Naive thymus-derived CD4-positive, alpha-beta T cell (primary cell): Measurements from ENCODE around the gene SMYD2. TPM values are rescaled to one million over a fixed set of nuclear protein-coding genes. Genes with fewer than 3 reads are reported as not detected.
A peak's percentile ranks its signal among the peaks of the same experiment; 100 is the strongest.

Source experiments
- ATAC-seq: fragments of 150-1000 bp; cut with Tn5 transposase; 2 replicates; pipeline ENCODE4 v1.10.0; 2021; ENCODE audit warnings: mild to moderate bottlenecking, moderate library complexity
- CTCF ChIA-PET: fragments of 350-600 bp; sonication (Branson Sonifier 250); formaldehyde crosslinking; loops from one replicate; lab custom pipeline; 2021; ENCODE audit warnings: antibody characterized with exemption; lab: Charles Lee
- POLR2A ChIA-PET: fragments of 350-600 bp; sonication (Branson Sonifier 250); formaldehyde crosslinking; loops from one replicate; lab custom pipeline; 2021; ENCODE audit warnings: antibody characterized with exemption, inconsistent platforms; lab: Charles Lee
- DNase-seq, 9 donors: peaks; one replicate each; pipeline versions ENCODE4 v3.0.0 to v3.0.0-alpha.2; 2020 to 2022; ENCODE audit warnings: mixed read lengths in 1 of 9
- H3K27ac ChIP-seq: one replicate; pipeline ENCODE4 v1.7.0; 2013; ENCODE audit warnings: mild to moderate bottlenecking, low read depth, low read length, moderate library complexity
- H3K27me3 ChIP-seq, 2 donors: one replicate each; pipeline ENCODE4 v1.7.0; 2013; ENCODE audit warnings: low read length in 2 of 2, mild to moderate bottlenecking in 2 of 2, moderate library complexity in 2 of 2; ENCODE audit not compliant: control insufficient read depth in 2 of 2, insufficient read depth in 2 of 2
- H3K36me3 ChIP-seq, 3 experiments: 1 replicate in 2 of 3; 2 replicates in 1 of 3; pipeline ENCODE4 v1.7.0; 2013; ENCODE audit warnings: low read length in 3 of 3, mild to moderate bottlenecking in 3 of 3, moderate library complexity in 1 of 3; ENCODE audit not compliant: insufficient read depth in 3 of 3, control insufficient read depth in 2 of 3
- H3K4me1 ChIP-seq, 2 donors: one replicate each; pipeline ENCODE4 v1.7.0; 2013; ENCODE audit warnings: low read length in 2 of 2, mild to moderate bottlenecking in 2 of 2, moderate library complexity in 1 of 2; ENCODE audit not compliant: control insufficient read depth in 2 of 2, insufficient read depth in 2 of 2
- H3K4me3 ChIP-seq: 2 replicates; pipeline ENCODE4 v1.7.0; 2013; ENCODE audit warnings: mild to moderate bottlenecking, low read length
- H3K9me3 ChIP-seq, 3 experiments: 1 replicate in 2 of 3; 2 replicates in 1 of 3; pipeline ENCODE4 v1.7.0; 2013; ENCODE audit warnings: low read length in 3 of 3; ENCODE audit not compliant: control insufficient read depth in 2 of 3
- H3K27ac Mint-ChIP-seq, 9 donors: one replicate each; pipeline ENCODE4 v1.8.0; 2020 to 2022; ENCODE audit warnings: mixed read lengths in 9 of 9, mild to moderate bottlenecking in 8 of 9, moderate library complexity in 5 of 9, inconsistent platforms in 2 of 9
- H3K27me3 Mint-ChIP-seq, 5 donors: one replicate each; pipeline ENCODE4 v1.8.0; 2021 to 2022; ENCODE audit warnings: mixed read lengths in 5 of 5, mild to moderate bottlenecking in 1 of 5
- H3K36me3 Mint-ChIP-seq, 5 donors: one replicate each; pipeline ENCODE4 v1.8.0; 2020 to 2022; ENCODE audit warnings: mixed read lengths in 5 of 5, mild to moderate bottlenecking in 3 of 5, inconsistent platforms in 1 of 5
- H3K4me1 Mint-ChIP-seq, 7 donors: one replicate each; pipeline ENCODE4 v1.8.0; 2020 to 2022; ENCODE audit warnings: mixed read lengths in 7 of 7, mild to moderate bottlenecking in 3 of 7, inconsistent platforms in 1 of 7
- H3K4me3 Mint-ChIP-seq, 10 donors: one replicate each; pipeline ENCODE4 v1.8.0; 2020 to 2022; ENCODE audit warnings: mild to moderate bottlenecking in 10 of 10, mixed read lengths in 10 of 10, moderate library complexity in 6 of 10, inconsistent platforms in 2 of 10
- H3K9me3 Mint-ChIP-seq, 11 donors: one replicate each; pipeline ENCODE4 v1.8.0; 2020 to 2022; ENCODE audit warnings: mixed read lengths in 11 of 11, mild to moderate bottlenecking in 4 of 11, inconsistent platforms in 1 of 11, moderate library complexity in 1 of 11
- intact Hi-C, 2 donors: fragments of 100-400 bp; cut with micrococcal nuclease; formaldehyde crosslinking; loops; one replicate each; pipeline ENCODE4 v1.15.1; 2023
- polyA plus RNA-seq, 2 donors: library from polyadenylated mRNA; unstranded; fragments of 300-500 nt; fragmentation: Illumina TruSeq; gene quantifications; one replicate each; pipeline ENCODE4 v1.2.3, GENCODE V29; 2021
- total RNA-seq, 6 experiments: library from RNA in 5 of 6; stranded (reverse) in 5 of 6; gene quantifications; 1 replicate in 5 of 6; 2 replicates in 1 of 6; pipeline ENCODE4 v1.2.3 and lab custom pipeline; 2021 to 2026

SMYD2 gene
- total and polyA plus RNA-seq, 7 experiments from 2014 or later: 24.3 to 55.0 (median 34.7) TPM

DNA sequence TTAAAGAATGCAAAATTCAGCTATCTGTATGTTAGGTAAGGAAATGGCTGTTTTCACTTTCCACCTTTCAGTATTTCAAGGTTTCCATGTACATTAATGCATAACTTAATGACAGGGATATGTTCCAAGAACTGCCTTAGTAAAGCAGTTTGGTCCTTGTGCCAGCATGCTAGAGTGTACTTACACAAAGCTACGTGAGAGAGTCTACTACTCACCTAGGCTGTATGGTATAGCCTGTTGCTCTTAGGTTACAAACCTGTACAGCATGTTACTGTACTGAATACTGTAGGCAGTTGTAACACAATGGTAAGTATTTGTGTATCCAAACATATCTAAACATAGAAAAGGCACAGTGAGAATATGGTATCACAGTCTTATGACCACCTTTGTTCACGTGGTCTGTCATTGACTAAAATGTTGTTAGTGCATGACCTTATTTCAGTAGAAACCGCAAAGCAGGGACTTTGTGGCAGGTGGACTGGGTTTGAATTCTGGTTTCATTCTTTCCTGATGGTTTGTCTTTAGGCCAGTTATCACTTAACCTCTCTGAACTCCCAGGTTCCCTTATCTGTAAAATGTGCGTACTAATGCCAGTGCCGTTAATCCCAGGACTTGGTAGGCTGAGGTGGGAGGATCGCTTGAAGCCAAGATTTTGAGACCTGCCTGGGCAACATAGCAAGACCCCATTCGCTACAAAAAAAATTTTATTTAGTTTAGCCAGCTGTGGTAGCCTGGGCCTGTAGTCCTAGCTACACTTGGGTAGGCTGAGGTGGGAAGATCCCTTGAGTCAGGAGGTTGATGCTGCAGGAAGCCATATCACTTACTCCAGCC is 4.9 kb downstream of the SMYD2 start:
- Histone ChIP-seq H3K27me3 (no peaks in the 10 kb centered on the region), H3K27ac (no peak overlapping the region), H3K4me1 (peaks cover 27 to 30% of the 10 kb centered on the region in 2 donors), H3K36me3 (no peaks in the 10 kb centered on the region), H3K4me3 (no peak overlapping the region), H3K9me3 (no peaks in the 10 kb centered on the region)
- Mint-ChIP-seq H3K27ac (peak overlapping the region in 1 of 9 donors; percentile 30), H3K4me3 (no peak overlapping the region), H3K9me3 (peaks cover 0 to 8% (median 4%) of the 10 kb centered on the region in 11 donors), H3K4me1 (peaks cover 37 to 68% (median 52%) of the 10 kb centered on the region in 7 donors), H3K27me3 (no peaks in the 10 kb centered on the region), H3K36me3 (peaks cover 9 to 32% (median 28%) of the 10 kb centered on the region in 5 donors)
- intact Hi-C loops: loop anchor here in 1 of 2 donors (10.0 kb wide), 2 partner anchors 301 to 2001 kb away; partner anchors contain the start of genes PPP2R5A and PROX1
- ChIA-PET POLR2A (no interaction called here), CTCF (interaction anchor here (1.4 kb wide), 1 partner anchor 27 kb away, joined by 3 read pairs; no protein-coding TSS in a partner anchor)
- DNase-seq (no peak), ATAC-seq (no peak)

DNA sequence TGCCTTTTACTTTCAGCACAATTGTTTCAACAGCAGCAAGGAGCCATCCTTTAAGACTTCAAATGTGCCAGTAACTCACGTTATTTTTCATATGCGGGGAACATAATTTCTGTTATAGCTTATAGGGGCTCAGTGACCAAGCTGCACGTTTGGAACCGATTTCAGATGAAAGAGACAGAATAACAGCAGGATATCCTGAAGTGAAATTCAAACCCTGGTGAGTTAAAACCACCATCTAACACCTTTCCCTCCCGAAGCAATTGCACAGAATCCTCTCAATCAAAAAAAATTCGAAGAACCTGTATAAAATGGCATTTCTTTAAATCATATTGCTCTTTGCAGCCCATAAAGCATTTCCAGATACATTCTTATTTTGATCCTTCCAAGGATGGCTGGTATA is 6.9 kb downstream of the SMYD2 start:
- Mint-ChIP-seq H3K27me3 (no peaks in the 10 kb centered on the region), H3K4me1 (peaks cover 30 to 64% (median 44%) of the 10 kb centered on the region in 7 donors), H3K9me3 (peaks cover 0 to 8% (median 4%) of the 10 kb centered on the region in 11 donors), H3K27ac (peak overlapping the region in 1 of 9 donors; percentile 19), H3K4me3 (peak overlapping the region in 4 of 10 donors; percentile 16 to 29 (median 22)), H3K36me3 (peaks cover 12 to 39% (median 36%) of the 10 kb centered on the region in 5 donors)
- H3K4me3 ChIP-seq: no peak overlapping the region
- POLR2A ChIA-PET: no interaction called here
- H3K27ac ChIP-seq: no peak overlapping the region
- intact Hi-C loops: loop anchor here in 1 of 2 donors (10.0 kb wide), 2 partner anchors 303 to 2003 kb away; partner anchors contain the start of genes PPP2R5A and PROX1
- no peaks in the 10 kb centered on the region for H3K36me3 ChIP-seq
- H3K4me1 ChIP-seq: peaks cover 15 to 17% of the 10 kb centered on the region in 2 donors
- CTCF ChIA-PET: no interaction called here
- no peak for DNase-seq
- H3K9me3 ChIP-seq: no peaks in the 10 kb centered on the region
- no peaks in the 10 kb centered on the region for H3K27me3 ChIP-seq
- no peak for ATAC-seq

DNA sequence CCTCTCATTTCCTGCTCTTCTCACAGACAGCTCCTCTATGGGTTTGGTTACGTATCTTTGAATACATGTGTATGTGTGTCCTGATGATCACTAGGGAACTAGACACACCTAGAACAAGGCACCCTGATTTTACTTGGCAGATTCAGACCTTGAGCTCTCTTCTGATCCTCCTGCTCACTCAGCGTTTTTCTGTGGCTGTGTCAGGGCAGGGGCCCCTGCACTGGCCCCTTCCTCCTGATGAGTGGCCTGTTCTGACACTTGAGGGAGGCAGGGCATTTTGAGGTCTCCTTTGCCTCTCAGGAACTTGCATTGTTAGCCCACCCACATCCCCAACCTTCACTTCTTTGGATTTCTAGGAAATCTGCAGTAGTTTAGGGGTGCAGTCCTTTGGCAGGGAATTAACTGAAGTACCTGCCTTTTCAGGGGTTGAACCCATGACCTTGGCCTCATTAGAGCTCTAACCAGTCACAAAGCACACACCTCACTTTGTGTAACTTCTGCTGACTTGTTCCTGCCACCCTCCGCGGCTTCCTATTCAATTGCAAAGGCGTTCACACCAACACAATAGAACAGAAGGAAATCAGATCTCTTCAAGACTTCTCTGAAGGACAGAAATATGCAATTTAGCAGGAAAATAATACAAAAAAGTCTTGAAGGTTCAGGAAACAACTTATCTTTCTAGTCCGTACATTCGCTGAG is 8.8 kb downstream of the SMYD2 start:
- Histone ChIP-seq H3K36me3 (no peaks in the 10 kb centered on the region), H3K4me1 (peaks cover 11 to 13% of the 10 kb centered on the region in 2 donors), H3K4me3 (no peak overlapping the region), H3K9me3 (no peaks in the 10 kb centered on the region), H3K27ac (no peak overlapping the region), H3K27me3 (no peaks in the 10 kb centered on the region)
- Mint-ChIP-seq H3K9me3 (peaks cover 0 to 8% (median 4%) of the 10 kb centered on the region in 11 donors), H3K27ac (no peak overlapping the region), H3K36me3 (peaks cover 12 to 39% (median 36%) of the 10 kb centered on the region in 5 donors), H3K27me3 (no peaks in the 10 kb centered on the region), H3K4me1 (peaks cover 21 to 56% (median 35%) of the 10 kb centered on the region in 7 donors), H3K4me3 (no peak overlapping the region)
- ATAC-seq (no peak), DNase-seq (no peak)
- ChIA-PET CTCF (interaction anchor here (0.6 to 1.4 kb wide), 2 partner anchors 11 to 28 kb away, joined by 3 read pairs; no protein-coding TSS in a partner anchor), POLR2A (no interaction called here)
- intact Hi-C loops: loop anchor here in 1 of 2 donors (10.0 kb wide), 2 partner anchors 305 to 2005 kb away; partner anchors contain the start of genes PPP2R5A and PROX1

DNA sequence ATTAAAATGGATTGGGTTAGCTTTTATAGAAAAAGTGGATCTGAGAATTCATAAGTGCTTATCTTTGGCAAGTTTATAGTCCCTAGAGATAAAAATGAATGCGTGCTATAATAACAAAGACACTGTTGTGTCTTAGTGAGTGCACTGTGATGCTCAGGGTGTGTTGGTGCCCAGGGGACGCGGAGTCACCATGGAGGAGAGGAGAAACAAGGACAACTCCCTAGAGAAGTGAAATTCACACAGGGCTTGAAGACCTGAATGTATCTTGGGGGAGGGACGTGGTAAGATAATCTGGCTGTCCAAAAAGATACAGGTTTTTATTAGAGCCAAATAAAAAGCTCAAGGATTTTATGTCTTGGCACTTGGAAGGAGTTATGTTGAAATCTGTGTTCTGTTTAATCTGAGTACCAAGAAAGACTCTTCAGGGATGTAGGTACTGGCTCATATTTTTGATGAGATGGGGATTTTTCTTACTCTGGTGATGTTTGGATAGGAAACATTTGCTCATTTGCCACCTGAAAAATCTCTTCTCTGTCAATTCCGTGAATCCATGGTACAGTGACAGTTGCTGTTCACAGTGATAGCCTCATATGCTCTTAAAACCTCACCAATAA is 9.6 kb downstream of the SMYD2 start:
- Histone ChIP-seq H3K4me3 (no peak overlapping the region), H3K27me3 (no peaks in the 10 kb centered on the region), H3K9me3 (no peaks in the 10 kb centered on the region), H3K4me1 (peaks cover 7 to 13% of the 10 kb centered on the region in 2 donors), H3K36me3 (no peaks in the 10 kb centered on the region), H3K27ac (no peak overlapping the region)
- Mint-ChIP-seq H3K4me3 (no peak overlapping the region), H3K4me1 (peaks cover 15 to 56% (median 33%) of the 10 kb centered on the region in 7 donors), H3K27ac (peak overlapping the region in 1 of 9 donors; percentile 17), H3K36me3 (peaks cover 12 to 39% (median 36%) of the 10 kb centered on the region in 5 donors), H3K9me3 (peaks cover 0 to 8% (median 4%) of the 10 kb centered on the region in 11 donors), H3K27me3 (no peaks in the 10 kb centered on the region)
- intact Hi-C loops: no loop called here
- DNase-seq (no peak), ATAC-seq (no peak)
- ChIA-PET CTCF (interaction anchor here (0.6 to 1.4 kb wide), 2 partner anchors 10 to 29 kb away, joined by 3 read pairs; no protein-coding TSS in a partner anchor), POLR2A (no interaction called here)

DNA sequence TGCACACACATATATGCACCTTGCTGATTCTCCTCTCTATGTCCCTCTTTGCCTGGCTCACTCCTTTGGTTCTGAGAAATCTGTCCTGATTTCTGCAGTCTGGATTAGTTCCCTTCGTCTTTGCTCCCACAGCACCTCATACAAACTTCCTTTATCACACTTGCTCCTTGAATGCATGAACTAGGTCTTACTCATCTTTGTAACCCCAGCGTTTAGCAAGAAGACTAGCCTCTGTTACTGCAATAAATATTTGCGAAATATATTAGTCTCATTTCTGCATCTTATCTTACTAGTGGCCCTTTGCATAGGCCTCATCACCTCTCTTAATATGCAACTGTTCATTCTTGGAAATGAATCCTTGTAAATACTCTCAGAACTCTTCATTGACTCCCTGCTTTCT is 11.4 kb downstream of the SMYD2 start:
- H3K4me3 ChIP-seq: no peak overlapping the region
- Mint-ChIP-seq H3K4me1 (peaks cover 13 to 65% (median 37%) of the 10 kb centered on the region in 7 donors), H3K4me3 (no peak overlapping the region), H3K27me3 (no peaks in the 10 kb centered on the region), H3K27ac (no peak overlapping the region), H3K9me3 (peaks cover 0 to 8% (median 4%) of the 10 kb centered on the region in 11 donors), H3K36me3 (peaks cover 12 to 41% (median 40%) of the 10 kb centered on the region in 5 donors)
- ATAC-seq: peak; percentile 54
- no peaks in the 10 kb centered on the region for H3K27me3 ChIP-seq
- DNase-seq: no peak
- H3K9me3 ChIP-seq: no peaks in the 10 kb centered on the region
- CTCF ChIA-PET: interaction anchor here (1.4 to 2.2 kb wide), 3 partner anchors 29 to 39 kb away, joined by 3 to 8 read pairs (median 5); no protein-coding TSS in a partner anchor
- intact Hi-C loops: no loop called here
- H3K4me1 ChIP-seq: peaks cover 0 to 11% of the 10 kb centered on the region in 2 donors
- POLR2A ChIA-PET: interaction anchor here (1.4 kb wide), 2 partner anchors 9 to 12 kb away, joined by 4 read pairs; no protein-coding TSS in a partner anchor
- no peak overlapping the region for H3K27ac ChIP-seq
- H3K36me3 ChIP-seq: no peaks in the 10 kb centered on the region

DNA sequence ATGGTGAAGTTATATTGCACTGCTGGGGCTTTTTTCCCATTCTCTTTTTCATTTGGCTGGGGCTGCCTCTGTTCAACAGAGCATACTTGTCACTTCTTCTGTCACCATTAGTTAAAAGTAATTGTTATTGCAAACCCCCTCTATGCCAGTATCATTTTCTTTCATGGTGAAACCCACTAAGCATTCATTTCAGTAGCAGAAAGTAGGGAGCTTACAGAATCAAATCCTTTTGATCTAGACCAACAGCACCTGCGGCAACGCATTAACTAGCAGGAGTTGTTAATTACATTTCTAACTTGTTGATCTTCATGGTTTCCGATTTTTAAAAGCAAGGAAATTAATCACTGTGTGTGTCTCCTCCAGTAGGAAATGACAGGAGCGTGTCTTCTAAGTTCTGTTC is 15.0 kb downstream of the SMYD2 start:
- no peaks in the 10 kb centered on the region for H3K36me3 ChIP-seq
- Mint-ChIP-seq H3K4me3 (no peak overlapping the region), H3K27me3 (no peaks in the 10 kb centered on the region), H3K4me1 (peaks cover 3 to 57% (median 30%) of the 10 kb centered on the region in 7 donors), H3K27ac (peak overlapping the region in 2 of 9 donors; percentile 16 to 18), H3K9me3 (no peaks in the 10 kb centered on the region), H3K36me3 (peaks cover 4 to 28% (median 15%) of the 10 kb centered on the region in 5 donors)
- POLR2A ChIA-PET: no interaction called here
- CTCF ChIA-PET: interaction anchor here (0.6 kb wide), 1 partner anchor 215 kb away, joined by 10 read pairs; no protein-coding TSS in a partner anchor
- intact Hi-C loops: loop anchor here (1.0 to 2.0 kb wide), 2 partner anchors 15 kb away; partner anchors contain the start of gene SMYD2 (in 1 of the 2)
- no peaks in the 10 kb centered on the region for H3K9me3 ChIP-seq
- no peaks in the 10 kb centered on the region for H3K27me3 ChIP-seq
- no peak for DNase-seq
- H3K4me1 ChIP-seq: no peaks in the 10 kb centered on the region
- ATAC-seq: no peak
- H3K4me3 ChIP-seq: no peak overlapping the region
- no peak overlapping the region for H3K27ac ChIP-seq
